GM12872 (cell line): ENCODE measurements around the gene RNF125.

Experiments used
- CTCF ChIP-seq: IDR thresholded peaks from 3 replicates; pipeline ENCODE4 v1.5.1; 2011; ENCODE audit warnings: low read depth, mild to moderate bottlenecking, low read length, moderate library complexity; ENCODE audit not compliant: insufficient read depth

The RNF125 gene

DNA sequence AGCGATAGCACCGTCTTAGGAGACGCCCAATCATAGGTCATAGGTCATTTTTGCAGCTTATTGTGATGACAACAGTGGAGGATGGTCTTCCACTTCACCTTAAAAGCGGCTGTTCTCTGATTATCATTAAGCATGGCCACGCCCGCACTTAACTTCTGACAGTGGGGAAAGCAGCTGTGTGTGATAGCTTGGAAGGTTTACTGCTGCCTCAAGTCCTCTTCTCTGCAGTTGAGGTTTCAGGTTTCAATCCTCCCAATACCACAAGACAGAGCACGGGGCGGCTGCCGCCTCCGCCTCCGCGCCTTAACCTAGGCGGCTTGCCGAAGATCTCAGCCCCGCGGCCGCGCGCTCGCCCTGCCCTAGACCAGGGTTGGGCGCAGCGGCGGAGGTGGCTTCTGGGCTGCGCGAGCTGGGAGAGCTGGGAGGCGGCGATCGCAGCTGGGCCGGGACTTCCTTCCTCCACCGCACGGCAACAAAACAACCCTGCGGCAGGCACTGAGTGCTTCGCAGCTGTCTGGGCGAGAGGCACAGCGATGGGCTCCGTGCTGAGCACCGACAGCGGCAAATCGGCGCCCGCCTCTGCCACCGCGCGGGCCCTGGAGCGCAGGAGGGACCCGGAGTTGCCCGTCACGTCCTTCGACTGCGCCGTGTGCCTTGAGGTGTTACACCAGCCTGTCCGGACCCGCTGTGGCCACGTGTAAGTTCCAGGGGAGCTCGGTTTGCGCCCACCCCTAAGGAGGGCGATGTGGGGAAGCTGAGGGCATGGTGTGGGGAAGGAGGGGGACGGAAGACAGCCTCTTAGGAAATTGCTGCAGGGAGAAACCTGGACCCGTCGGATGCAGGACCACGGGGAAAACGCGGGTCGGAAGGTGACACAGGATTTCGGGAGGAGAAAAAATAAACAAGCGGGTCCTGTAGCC is at the start of gene RNF125:
Gene RNF125 (plus strand): TSS at position 495 of the 920 bp plus-strand sequence. CDS start 39 bp downstream, at position 534.
- no peak for TF ChIP-seq CTCF

DNA sequence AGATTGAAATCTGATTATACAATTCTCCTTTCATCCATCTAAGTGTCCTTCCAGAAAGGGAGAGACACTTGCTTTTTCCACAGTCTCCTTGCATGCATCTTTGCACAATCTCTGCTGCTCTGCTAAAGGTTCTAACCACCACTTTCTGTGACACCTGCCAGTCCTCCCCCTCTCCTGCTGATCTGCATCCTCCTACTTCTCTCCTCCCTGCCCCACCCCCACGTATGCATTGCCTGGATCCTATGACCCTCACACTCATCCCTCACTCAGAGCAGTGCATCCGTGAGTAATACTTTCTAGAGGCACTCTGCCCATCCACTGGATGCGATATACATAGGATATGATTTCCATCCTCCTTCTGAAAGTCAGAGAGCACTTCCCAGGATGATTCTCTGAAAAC is 48.0 kb upstream of the RNF125 start:
- no peak for TF ChIP-seq CTCF

DNA sequence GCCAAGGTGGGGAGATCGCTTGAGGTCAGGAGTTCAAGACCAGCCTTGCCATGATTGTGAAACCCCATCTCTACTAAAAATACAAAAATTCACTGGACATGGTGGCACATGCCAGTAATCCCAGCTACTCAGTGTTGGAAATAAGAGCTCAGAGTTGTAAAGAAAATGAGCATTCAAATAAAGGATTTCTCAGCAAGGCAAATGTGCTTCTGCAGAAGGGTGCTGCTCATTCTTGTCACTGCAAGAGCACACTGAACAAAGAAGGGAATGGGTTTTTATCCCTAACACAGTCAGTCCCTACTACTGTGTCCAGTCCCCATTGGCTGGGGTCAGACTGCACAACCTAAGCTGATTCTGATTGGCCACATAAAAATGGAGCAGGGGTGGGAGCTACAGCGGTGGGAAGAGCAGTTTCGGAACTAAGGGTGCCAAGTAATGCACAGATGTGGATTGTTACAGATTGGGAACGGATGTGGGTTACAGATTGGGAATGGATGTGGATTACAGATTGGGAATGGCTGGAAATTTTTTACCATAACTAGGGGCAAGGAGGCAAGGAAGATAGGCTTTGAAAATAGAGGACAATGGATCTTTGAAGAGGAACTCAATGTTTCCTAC is 44.6 kb upstream of the RNF125 start:
- TF ChIP-seq CTCF: no peak

GRCh38 chr18:31976242-31976641 is 42.4 kb upstream of the RNF125 start:
- no peak for TF ChIP-seq CTCF

GRCh38 chr18:31977270-31977872 is 41.3 kb upstream of the RNF125 start:
- TF ChIP-seq CTCF: peak; percentile 60

DNA sequence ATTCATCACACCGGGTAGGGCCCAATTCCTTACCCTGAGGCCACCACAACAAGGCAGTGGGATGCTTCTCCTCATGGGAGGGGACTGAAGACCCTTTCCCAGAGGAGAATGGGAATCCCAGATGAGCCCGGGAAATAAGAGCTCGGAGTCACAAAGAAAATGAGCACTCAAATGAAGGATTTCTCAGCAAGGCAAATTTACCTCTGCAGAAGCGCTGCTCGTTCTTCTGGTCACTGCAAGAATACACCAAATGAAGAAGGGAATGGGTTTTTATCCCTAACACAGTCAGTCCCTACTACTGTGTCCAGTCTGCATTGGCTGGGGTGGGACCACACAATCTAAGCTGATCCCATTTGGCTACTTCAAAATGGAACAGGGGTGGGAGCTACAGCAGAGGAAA is 40.0 kb upstream of the RNF125 start:
- no peak for TF ChIP-seq CTCF

DNA sequence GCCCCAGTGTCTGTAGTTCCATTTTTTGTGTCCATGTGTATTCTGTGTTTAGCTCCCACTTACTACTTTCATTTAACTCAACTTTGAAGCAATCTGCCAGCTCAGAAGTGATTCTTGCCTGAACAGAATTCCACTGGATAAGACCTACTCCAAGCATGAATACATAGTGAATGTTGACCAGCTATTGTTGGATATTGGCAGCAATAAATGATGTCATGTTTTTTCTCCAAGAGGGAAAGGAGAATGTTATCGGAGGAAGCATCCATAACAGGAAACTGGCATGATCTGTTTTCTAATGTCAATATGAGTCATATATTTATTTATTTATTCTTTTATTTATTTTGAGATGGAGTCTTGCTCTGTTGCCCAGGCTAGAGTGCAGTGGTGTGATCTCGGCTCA is 38.9 kb upstream of the RNF125 start:
- no peak for TF ChIP-seq CTCF
